Activated CD8-positive, alpha-beta T cell treated with anti-CD3 and anti-CD28 coated beads for 36 hours (primary cell): ENCODE measurements around the gene VSIR. TPM values are rescaled to one million over a fixed set of nuclear protein-coding genes. Genes with fewer than 3 reads are reported as not detected.

Experiments
- ATAC-seq: fragments of 200-7000 bp; cut with Tn5 transposase; one replicate; pipeline ENCODE4 v1.10.0; 2021; ENCODE audit warnings: mild to moderate bottlenecking, moderate library complexity
- CTCF ChIA-PET: fragments of 350-600 bp; sonication (Branson Sonifier 250); formaldehyde crosslinking; loops from one replicate; lab custom pipeline; 2021; ENCODE audit warnings: antibody characterized with exemption; lab: Charles Lee
- POLR2A ChIA-PET: fragments of 350-600 bp; sonication (Branson Sonifier 250); formaldehyde crosslinking; loops from one replicate; lab custom pipeline; 2021; ENCODE audit warnings: antibody characterized with exemption; lab: Charles Lee
- DNase-seq: peaks from one replicate; pipeline ENCODE4 v3.0.0-alpha.2; 2020
- H3K27ac Mint-ChIP-seq: one replicate; pipeline ENCODE4 v1.8.0; 2021; ENCODE audit warnings: mild to moderate bottlenecking, mixed read lengths
- H3K27me3 Mint-ChIP-seq: one replicate; pipeline ENCODE4 v1.8.0; 2021; ENCODE audit warnings: mixed read lengths
- H3K36me3 Mint-ChIP-seq: one replicate; pipeline ENCODE4 v1.8.0; 2021; ENCODE audit warnings: low read depth, mixed read lengths
- H3K4me1 Mint-ChIP-seq: one replicate; pipeline ENCODE4 v1.8.0; 2021; ENCODE audit warnings: low read depth, mixed read lengths
- H3K4me3 Mint-ChIP-seq: one replicate; pipeline ENCODE4 v1.8.0; 2021; ENCODE audit warnings: mild to moderate bottlenecking, moderate library complexity, mixed read lengths
- H3K9me3 Mint-ChIP-seq: one replicate; pipeline ENCODE4 v1.8.0; 2021; ENCODE audit warnings: mixed read lengths
- CTCF ChIP-seq: fragments of 200-600 bp; IDR thresholded peaks from one replicate; pipeline ENCODE4 v1.8.0; 2022; ENCODE audit warnings: antibody characterized with exemption, mild to moderate bottlenecking
- intact Hi-C: fragments of 100-400 bp; cut with micrococcal nuclease; formaldehyde crosslinking; loops from one replicate; pipeline ENCODE4 v1.10.0; 2022
- total RNA-seq, 2 experiments: library from RNA; stranded (reverse); gene quantifications; one replicate each; pipeline ENCODE4 v1.2.3, GENCODE V29; 2021

Gene VSIR
- total RNA-seq, 2 experiments from 2014 or later, result 59.6 to 61.0 TPM

- ChIA-PET CTCF (interaction anchor here (0.9 to 7.3 kb wide), 17 partner anchors 13 to 169 kb away, joined by 3 to 57 read pairs (median 7); partner anchors contain the start of gene VSIR), POLR2A (interaction anchor here (0.6 to 10.8 kb wide), 11 partner anchors 8 to 258 kb away, joined by 3 to 116 read pairs (median 11); partner anchors contain the start of genes PSAP and VSIR)
- peak overlapping the region; percentile 58 for H3K4me3 Mint-ChIP-seq
- ATAC-seq, result peak; percentile 57
- H3K4me1 Mint-ChIP-seq, result peaks cover 93% of the 10 kb centered on the region
- peak; percentile 83 for DNase-seq
- intact Hi-C loops, result no loop called here
- H3K27me3 Mint-ChIP-seq, result no peaks in the 10 kb centered on the region
- TF ChIP-seq CTCF, result no peak
- H3K27ac Mint-ChIP-seq, result peak overlapping the region; percentile 99
- H3K36me3 Mint-ChIP-seq, result no peaks in the 10 kb centered on the region
- H3K9me3 Mint-ChIP-seq, result no peaks in the 10 kb centered on the region
Measured at GRCh38 chr10:71727105-71727737, 46.1 kb downstream of the VSIR start.

DNA sequence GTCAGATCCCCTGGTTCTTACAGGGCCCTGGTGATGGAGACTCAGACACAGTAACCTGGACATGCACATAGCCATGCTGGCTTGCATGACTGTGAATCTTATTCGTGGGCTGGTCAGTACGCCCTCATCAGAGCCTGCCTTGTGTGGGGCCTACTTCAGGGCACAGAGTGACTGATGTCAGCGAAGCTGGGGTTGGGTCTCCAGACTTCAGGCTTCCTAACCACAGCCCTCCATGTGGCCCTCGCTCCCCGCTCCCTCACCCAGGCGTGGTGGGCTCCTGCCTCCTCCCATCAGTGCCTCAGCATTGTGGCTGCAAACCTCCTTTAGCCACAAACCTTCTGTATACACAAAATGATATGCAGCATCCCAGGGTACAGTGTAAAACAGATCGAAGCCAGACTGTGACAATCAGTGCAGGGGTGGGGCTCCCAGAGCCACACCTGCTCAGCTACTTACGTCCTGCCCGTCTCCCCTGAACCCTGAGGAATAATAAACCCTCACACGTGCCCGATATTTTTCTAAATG lies 46.7 kb downstream of the VSIR start:
- TF ChIP-seq CTCF, result no peak
- peak; percentile 41 for ATAC-seq
- no peaks in the 10 kb centered on the region for H3K27me3 Mint-ChIP-seq
- peak overlapping the region; percentile 58 for H3K4me3 Mint-ChIP-seq
- CTCF ChIA-PET, result interaction anchor here (0.8 to 7.3 kb wide), 16 partner anchors 9 to 169 kb away, joined by 3 to 57 read pairs (median 6); partner anchors contain the start of gene VSIR
- POLR2A ChIA-PET, result interaction anchor here (0.6 to 10.8 kb wide), 11 partner anchors 9 to 258 kb away, joined by 3 to 116 read pairs (median 11); partner anchors contain the start of genes PSAP and VSIR
- no peaks in the 10 kb centered on the region for H3K36me3 Mint-ChIP-seq
- DNase-seq, result peak; percentile 68
- H3K9me3 Mint-ChIP-seq, result no peaks in the 10 kb centered on the region
- peaks cover 88% of the 10 kb centered on the region for H3K4me1 Mint-ChIP-seq
- intact Hi-C loops, result loop anchor here (1.0 kb wide), 1 partner anchor 43 kb away; no protein-coding TSS in a partner anchor
- H3K27ac Mint-ChIP-seq, result peak overlapping the region; percentile 99

- intact Hi-C loops, result loop anchor here (1.0 kb wide), 1 partner anchor 43 kb away; no protein-coding TSS in a partner anchor
- DNase-seq, result peak; percentile 93
- ATAC-seq, result peak; percentile 62
- POLR2A ChIA-PET, result interaction anchor here (0.6 to 10.8 kb wide), 9 partner anchors 9 to 145 kb away, joined by 3 to 116 read pairs (median 17); partner anchors contain the start of gene VSIR
- peak overlapping the region; percentile 58 for H3K4me3 Mint-ChIP-seq
- no peaks in the 10 kb centered on the region for H3K36me3 Mint-ChIP-seq
- TF ChIP-seq CTCF, result peak; percentile 62
- H3K27ac Mint-ChIP-seq, result peak overlapping the region; percentile 99
- no peaks in the 10 kb centered on the region for H3K9me3 Mint-ChIP-seq
- CTCF ChIA-PET, result interaction anchor here (0.8 to 7.3 kb wide), 19 partner anchors 10 to 170 kb away, joined by 3 to 57 read pairs (median 6); partner anchors contain the start of gene VSIR
- H3K27me3 Mint-ChIP-seq, result no peaks in the 10 kb centered on the region
- peaks cover 87% of the 10 kb centered on the region for H3K4me1 Mint-ChIP-seq
Measured at GRCh38 chr10:71725998-71726579, 47.2 kb downstream of the VSIR start.

DNA sequence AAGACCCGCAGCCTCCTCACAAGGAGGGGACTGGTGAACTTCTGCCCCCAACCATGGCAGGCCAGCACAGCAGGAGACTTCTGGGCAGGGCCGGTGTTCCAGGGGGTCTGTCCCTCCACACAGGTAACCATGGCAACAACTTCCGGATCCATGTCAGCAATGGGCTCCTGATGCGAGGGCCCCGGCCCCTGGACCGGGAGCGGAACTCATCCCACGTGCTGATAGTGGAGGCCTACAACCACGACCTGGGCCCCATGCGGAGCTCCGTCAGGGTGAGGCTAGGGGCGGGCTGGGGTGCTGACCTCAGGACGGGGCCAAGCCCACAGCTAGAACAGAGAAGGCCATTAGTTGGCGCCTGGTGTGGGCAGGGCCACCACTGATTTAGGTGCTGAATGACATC lies 48.1 kb downstream of the VSIR start:
- DNase-seq (no peak), ATAC-seq (no peak)
- Mint-ChIP-seq H3K27me3 (no peaks in the 10 kb centered on the region), H3K36me3 (no peaks in the 10 kb centered on the region), H3K9me3 (no peaks in the 10 kb centered on the region), H3K27ac (peak overlapping the region; percentile 99), H3K4me1 (peaks cover 79% of the 10 kb centered on the region), H3K4me3 (no peak overlapping the region)
- POLR2A ChIA-PET, result interaction anchor here (0.9 to 10.8 kb wide), 7 partner anchors 10 to 45 kb away, joined by 3 to 116 read pairs (median 48); partner anchors contain the start of gene VSIR
- no peak for TF ChIP-seq CTCF
- CTCF ChIA-PET, result interaction anchor here (0.8 to 7.3 kb wide), 13 partner anchors 11 to 86 kb away, joined by 3 to 57 read pairs (median 12); partner anchors contain the start of gene VSIR
- intact Hi-C loops, result no loop called here
